Central memory CD8-positive, alpha-beta T cell (primary cell): Measurements from ENCODE around the gene DNAJA2.
"Not testable (repeated sequence)": the region's sequence is repeated elsewhere in the genome, so short reads cannot be mapped to it uniquely, and the experiment has no call there.

Source experiments
- ATAC-seq: fragments of 150-1000 bp; cut with Tn5 transposase; replicated peaks from 2 replicates; pipeline ENCODE4 v1.10.0; 2022; ENCODE audit warnings: mild to moderate bottlenecking, moderate FRiP score, moderate number of reproducible peaks; ENCODE audit not compliant: poor library complexity, severe bottlenecking; ENCODE audit errors: extremely low read depth
- DNase-seq, 2 donors: peaks; one replicate each; pipeline ENCODE4 v3.0.0; 2021; ENCODE audit warnings: low spot score in 2 of 2
- H3K27ac Mint-ChIP-seq: one replicate; pipeline ENCODE4 v1.8.0; 2022; ENCODE audit warnings: low read depth, mild to moderate bottlenecking, moderate library complexity, mixed read lengths
- H3K27me3 Mint-ChIP-seq: one replicate; pipeline ENCODE4 v1.8.0; 2022; ENCODE audit warnings: mixed read lengths
- H3K36me3 Mint-ChIP-seq: one replicate; pipeline ENCODE4 v1.8.0; 2022; ENCODE audit warnings: mild to moderate bottlenecking, moderate library complexity, mixed read lengths; ENCODE audit not compliant: insufficient read depth
- H3K4me1 Mint-ChIP-seq: one replicate; pipeline ENCODE4 v1.8.0; 2022; ENCODE audit warnings: mixed read lengths
- H3K4me3 Mint-ChIP-seq: one replicate; pipeline ENCODE4 v1.8.0; 2022; ENCODE audit warnings: mild to moderate bottlenecking, moderate library complexity, mixed read lengths
- H3K9me3 Mint-ChIP-seq: one replicate; pipeline ENCODE4 v1.8.0; 2022; ENCODE audit warnings: mixed read lengths

Gene DNAJA2

DNA sequence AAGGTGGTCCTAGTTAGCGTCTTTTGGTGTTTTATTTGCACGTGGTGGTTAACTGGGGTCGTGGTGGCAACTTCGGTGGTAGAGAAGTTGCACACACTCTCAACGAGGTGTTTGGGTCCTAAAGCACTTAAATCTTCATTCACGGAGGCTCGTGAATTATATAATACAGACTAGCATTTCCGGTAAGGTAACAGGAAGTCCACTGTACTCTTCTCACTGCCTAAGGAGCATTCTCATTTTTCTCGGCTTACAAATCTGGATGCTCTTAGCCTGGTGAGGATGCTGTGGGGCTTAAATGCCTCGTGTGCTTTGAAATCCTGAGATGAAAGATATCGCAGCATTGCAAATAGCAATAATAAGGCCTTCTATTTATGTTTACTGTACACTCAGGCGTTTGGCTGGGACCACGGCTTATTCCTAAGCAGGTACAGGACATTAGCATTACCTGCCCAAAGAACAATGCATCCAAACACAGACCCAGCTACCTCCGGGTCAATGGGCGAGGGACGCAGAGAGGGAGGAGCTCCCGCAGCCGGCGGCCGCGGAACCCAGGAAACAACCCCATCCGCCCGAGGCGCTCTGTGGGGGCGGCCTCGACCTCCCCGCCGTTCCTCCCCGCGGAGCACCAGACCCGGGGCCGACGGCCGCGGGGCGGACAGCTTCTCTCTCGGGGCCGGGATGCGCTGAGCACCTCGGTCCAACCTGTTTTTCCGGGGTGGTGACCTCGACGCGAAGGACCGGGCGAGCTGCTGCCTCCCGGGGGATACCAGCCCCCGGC lies 856 bp downstream of the DNAJA2 start:
- H3K27ac Mint-ChIP-seq: peak overlapping the region; percentile 99
- no peaks in the 10 kb centered on the region for H3K27me3 Mint-ChIP-seq
- DNase-seq (peak; percentile 20 to 32), ATAC-seq (peak; percentile 50)
- H3K4me1 Mint-ChIP-seq: peaks cover 39% of the 10 kb centered on the region
- peaks cover 51% of the 10 kb centered on the region for H3K36me3 Mint-ChIP-seq
- H3K9me3 Mint-ChIP-seq: no peaks in the 10 kb centered on the region
- peak overlapping the region; percentile 82 for H3K4me3 Mint-ChIP-seq

DNA sequence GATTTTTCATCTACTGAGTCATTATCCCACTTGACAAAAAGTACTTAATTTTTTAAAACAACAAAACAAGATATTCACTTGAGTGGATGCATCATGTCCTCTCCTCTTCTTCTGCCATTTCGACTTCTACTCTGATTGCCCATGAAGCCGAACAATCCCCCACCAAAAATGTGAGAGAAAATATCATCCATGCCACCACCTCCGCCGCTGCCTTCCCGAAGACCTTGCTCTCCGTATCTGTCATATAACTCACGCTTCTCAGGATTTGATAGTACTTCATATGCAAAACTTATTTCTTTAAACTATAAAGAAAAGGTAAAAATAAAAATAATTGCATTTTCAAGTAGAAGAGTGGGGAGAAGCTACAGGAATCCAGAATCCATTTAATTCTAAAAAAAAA lies 2.2 kb downstream of the DNAJA2 start:
- H3K4me3 Mint-ChIP-seq: peak overlapping the region; percentile 35
- H3K36me3 Mint-ChIP-seq: peaks cover 62% of the 10 kb centered on the region
- peak overlapping the region; percentile 59 for H3K27ac Mint-ChIP-seq
- no peaks in the 10 kb centered on the region for H3K9me3 Mint-ChIP-seq
- H3K4me1 Mint-ChIP-seq: peaks cover 46% of the 10 kb centered on the region
- no peak for ATAC-seq
- no peak for DNase-seq
- no peaks in the 10 kb centered on the region for H3K27me3 Mint-ChIP-seq

DNA sequence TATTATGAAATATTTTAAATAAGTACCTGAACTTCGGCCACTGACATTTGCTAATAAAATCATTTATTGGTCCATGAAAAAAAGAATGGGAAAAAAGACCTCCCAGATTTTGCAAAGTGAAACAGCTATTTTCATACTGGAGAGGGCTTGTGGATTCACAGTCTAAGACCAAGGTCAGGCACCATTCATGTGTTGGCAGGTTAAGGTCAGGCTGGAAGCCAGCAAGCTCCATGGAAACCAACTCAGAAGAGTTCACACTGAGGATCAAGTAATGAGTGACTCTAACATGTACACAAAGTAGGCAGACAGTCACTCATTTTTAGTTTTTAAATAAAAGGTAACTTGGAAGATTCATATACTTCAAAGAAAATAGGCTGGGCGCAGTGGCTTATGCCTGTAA lies 3.4 kb downstream of the DNAJA2 start:
- DNase-seq: no peak
- H3K27me3 Mint-ChIP-seq: no peaks in the 10 kb centered on the region
- H3K27ac Mint-ChIP-seq: no peak overlapping the region
- no peak overlapping the region for H3K4me3 Mint-ChIP-seq
- H3K9me3 Mint-ChIP-seq: no peaks in the 10 kb centered on the region
- no peak for ATAC-seq
- peaks cover 41% of the 10 kb centered on the region for H3K4me1 Mint-ChIP-seq
- peaks cover 69% of the 10 kb centered on the region for H3K36me3 Mint-ChIP-seq

DNA sequence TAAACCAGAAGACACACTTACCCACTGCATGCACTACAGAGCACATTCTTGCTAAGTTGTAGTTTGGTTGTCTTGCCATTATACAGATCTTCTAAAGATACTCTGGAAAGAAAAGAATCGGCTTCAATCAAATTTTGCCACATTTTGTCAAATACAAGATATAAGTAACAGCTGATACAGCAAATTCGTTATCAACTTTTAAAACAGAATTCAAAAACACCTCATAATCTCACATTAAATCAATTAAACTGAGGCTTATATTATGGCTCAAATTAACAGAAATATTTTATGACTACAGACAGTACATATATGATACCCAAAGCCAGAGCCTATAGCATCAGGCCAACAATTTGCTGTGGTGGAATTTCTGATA lies 5.4 kb downstream of the DNAJA2 start:
- no peak for ATAC-seq
- no peaks in the 10 kb centered on the region for H3K9me3 Mint-ChIP-seq
- peaks cover 38% of the 10 kb centered on the region for H3K4me1 Mint-ChIP-seq
- H3K36me3 Mint-ChIP-seq: peaks cover 80% of the 10 kb centered on the region
- H3K4me3 Mint-ChIP-seq: no peak overlapping the region
- DNase-seq: no peak
- H3K27ac Mint-ChIP-seq: no peak overlapping the region
- H3K27me3 Mint-ChIP-seq: no peaks in the 10 kb centered on the region

DNA sequence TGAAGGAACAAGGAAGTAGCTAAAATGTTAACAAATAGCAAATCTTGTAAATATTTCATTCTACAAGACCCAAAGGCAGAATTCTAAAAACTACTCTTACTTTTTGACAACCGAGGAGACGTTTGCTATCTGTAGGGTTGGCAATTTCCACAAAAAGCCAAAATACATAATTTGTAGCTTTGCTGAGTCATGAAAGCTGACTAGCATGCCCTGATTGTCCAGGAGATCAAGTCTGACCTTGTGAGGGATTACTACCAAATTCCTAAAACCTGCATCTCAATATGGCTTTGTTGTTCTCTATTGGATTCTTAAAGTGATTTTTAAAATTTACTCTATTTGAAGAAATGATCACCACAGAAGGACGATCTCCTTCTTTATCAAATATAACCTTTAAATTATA lies 10.8 kb downstream of the DNAJA2 start:
- H3K9me3 Mint-ChIP-seq: no peaks in the 10 kb centered on the region
- no peaks in the 10 kb centered on the region for H3K27me3 Mint-ChIP-seq
- peaks cover 88% of the 10 kb centered on the region for H3K36me3 Mint-ChIP-seq
- DNase-seq (no peak), ATAC-seq (no peak)
- H3K4me1 Mint-ChIP-seq: peaks cover 45% of the 10 kb centered on the region
- peak overlapping the region; percentile 72 for H3K27ac Mint-ChIP-seq
- H3K4me3 Mint-ChIP-seq: no peak overlapping the region

DNA sequence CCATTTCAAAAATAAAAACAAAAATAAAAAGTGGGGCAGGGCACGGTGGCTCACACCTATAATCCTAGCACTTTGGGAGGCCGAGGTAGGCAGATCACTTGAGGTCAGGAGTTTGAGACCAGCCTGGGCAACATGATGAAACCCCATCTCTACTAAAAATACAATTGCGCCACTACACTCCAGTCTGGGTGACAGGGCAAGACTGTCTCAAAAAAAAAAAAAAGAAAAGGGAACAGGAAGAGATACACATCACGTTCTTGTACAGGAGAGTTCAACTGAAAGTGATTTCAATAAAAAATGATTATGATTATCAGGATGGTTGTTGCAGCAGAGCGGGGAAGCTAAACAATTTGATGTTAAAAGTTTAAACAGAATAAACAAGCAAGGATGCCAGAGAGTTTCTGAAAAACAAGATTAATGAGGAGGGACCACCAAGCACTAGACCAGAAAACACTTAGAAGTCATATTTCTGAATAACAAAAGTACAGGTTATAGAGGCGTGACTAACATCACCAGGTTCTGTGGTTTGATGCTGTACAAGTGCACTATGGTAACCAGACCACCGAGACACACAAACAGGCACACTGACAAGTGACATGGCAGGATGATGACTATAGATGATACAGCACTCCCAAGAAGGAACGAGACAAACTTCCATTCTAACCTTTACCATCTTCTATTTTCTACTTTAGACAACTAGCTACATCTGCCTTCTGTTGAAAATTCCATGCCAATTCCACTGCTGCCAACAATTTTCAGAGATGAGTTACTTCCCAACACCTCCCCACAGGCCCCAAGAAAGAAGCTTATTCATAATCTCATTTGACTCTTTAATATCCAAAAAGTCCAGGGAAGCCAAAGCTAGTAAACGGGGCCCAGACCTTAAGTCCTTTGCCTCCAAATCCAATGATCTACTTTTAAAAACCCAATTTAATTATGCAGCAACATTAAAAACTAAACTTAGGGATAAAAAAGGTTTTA lies 11.8 kb downstream of the DNAJA2 start:
- H3K27ac Mint-ChIP-seq: peak overlapping the region; percentile 72
- peak overlapping the region; percentile 8 for H3K4me3 Mint-ChIP-seq
- H3K36me3 Mint-ChIP-seq: peaks cover 88% of the 10 kb centered on the region
- DNase-seq (peak in 1 of 2 donors; percentile 21), ATAC-seq (peak; percentile 97)
- no peaks in the 10 kb centered on the region for H3K9me3 Mint-ChIP-seq
- H3K4me1 Mint-ChIP-seq: peaks cover 37% of the 10 kb centered on the region
- no peaks in the 10 kb centered on the region for H3K27me3 Mint-ChIP-seq

DNA sequence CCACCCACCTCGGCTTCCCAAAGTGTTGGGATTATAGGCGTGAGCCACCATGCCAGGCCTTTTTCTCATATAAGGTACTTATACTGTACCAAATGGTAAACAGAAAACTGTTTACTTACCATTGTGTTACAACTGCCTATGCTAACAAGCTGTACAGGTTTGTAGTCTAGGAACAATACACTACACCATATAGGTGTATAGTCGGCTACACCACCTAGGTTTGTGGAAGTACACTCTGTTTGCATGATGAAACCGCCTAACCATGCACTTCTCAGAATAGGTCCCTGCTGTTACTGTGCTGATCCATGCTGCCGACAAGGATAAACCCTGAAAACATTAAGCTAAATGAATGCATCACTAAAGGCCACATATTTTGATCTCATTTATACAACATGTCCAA lies 18.9 kb downstream of the DNAJA2 start:
- no peak for ATAC-seq
- Mint-ChIP-seq H3K27ac (no peak overlapping the region), H3K36me3 (peaks cover 54% of the 10 kb centered on the region)

DNA sequence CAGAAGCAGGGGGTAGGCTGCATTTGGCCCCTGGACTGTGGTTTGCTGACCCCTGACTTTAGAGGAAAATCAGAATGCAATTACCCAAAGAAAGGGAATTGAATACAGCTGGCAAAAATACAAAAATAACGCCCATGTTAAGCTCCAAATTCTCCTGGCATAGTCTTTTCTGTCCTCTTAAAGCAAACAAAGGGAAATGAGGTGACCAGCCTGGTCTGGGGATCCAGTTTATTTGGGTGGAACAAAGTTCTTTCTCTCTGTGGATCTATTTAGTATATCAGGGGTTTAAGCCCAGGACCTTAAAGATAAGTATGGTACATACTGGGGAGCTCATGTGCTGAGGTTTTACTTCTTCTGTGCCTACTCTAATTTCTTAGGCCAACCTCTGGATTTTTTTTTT lies 23.5 kb downstream of the DNAJA2 start:
- Mint-ChIP-seq H3K9me3 (no peaks in the 10 kb centered on the region), H3K36me3 (peaks cover 14% of the 10 kb centered on the region), H3K4me1 (peaks cover 4% of the 10 kb centered on the region), H3K4me3 (no peak overlapping the region), H3K27ac (no peak overlapping the region), H3K27me3 (no peaks in the 10 kb centered on the region)
- DNase-seq (no peak), ATAC-seq (no peak)

More for the DNA sequence above, 18.9 kb downstream of the DNAJA2 start:
- Mint-ChIP-seq H3K4me3 (no peak overlapping the region), H3K27me3 (no peaks in the 10 kb centered on the region), H3K4me1 (peaks cover 3% of the 10 kb centered on the region), H3K9me3 (no peaks in the 10 kb centered on the region)
- DNase-seq: no peak

DNA sequence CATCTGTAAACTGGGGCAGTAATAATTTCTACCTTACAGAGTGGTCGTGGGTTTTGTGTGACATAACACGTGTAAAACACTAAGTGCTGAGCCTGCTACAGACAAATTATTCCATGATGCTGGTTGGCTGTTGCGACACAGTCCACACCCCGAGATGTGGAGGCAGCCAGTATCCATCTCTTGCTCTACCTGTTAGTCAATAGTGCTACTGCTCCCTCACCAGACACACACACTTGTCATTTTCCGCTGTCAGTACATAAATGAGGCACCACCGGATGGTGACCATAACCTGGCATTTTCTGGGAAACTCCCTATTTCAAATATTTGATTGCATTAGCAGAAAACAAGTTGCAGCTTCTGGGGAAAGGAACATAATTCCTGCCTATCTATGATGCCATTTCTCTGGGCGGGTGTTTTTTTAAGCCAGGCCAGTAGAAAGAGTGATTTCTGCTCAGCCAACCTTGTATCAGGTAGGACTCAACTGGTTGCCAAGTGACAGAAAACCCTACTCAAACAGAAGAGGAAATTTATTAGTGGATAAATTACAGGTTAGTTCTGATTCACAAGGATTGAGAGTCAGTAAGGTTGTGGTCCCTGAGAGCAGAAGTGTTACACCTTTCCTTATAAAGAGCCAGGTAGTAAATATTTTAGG lies 24.1 kb downstream of the DNAJA2 start:
- peaks cover 7% of the 10 kb centered on the region for H3K36me3 Mint-ChIP-seq
- DNase-seq (no peak), ATAC-seq (no peak)
- no peak overlapping the region for H3K4me3 Mint-ChIP-seq
- no peak overlapping the region for H3K27ac Mint-ChIP-seq
- no peaks in the 10 kb centered on the region for H3K9me3 Mint-ChIP-seq
- no peaks in the 10 kb centered on the region for H3K27me3 Mint-ChIP-seq
- peaks cover 4% of the 10 kb centered on the region for H3K4me1 Mint-ChIP-seq

DNA sequence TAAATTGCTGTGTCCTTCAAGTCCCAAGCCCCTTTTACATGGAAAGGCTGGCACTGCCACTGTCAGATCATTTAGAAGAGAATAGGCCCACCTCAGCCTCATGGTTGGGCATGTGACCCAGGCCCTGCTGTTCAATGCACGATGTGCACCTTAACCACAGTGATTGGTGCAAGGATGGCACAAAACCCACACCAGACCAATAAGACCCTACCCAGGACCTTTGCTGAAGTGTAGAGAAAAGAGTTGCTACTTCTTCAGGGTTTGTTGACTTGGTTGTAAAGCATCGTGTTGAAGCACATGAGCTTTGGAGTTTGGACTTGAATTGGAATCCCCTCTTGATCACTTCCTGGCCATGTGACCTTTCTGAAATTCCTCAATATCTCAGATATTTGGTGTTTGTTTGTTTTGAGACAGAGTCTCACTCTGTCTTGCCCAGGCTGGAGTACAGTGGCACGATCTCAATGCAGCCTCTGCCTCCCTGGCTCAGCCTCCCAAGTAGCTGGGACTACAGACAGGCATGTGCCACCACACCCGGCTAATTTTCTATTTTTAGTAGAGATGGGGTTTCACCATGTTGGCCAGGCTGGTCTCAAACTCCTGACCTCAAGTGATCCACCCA lies 24.8 kb downstream of the DNAJA2 start:
- Mint-ChIP-seq H3K4me3 (no peak overlapping the region), H3K9me3 (no peaks in the 10 kb centered on the region), H3K27ac (no peak overlapping the region), H3K4me1 (peaks cover 4% of the 10 kb centered on the region), H3K27me3 (no peaks in the 10 kb centered on the region), H3K36me3 (peaks cover 3% of the 10 kb centered on the region)
- no peak for DNase-seq
- ATAC-seq: no peak

DNA sequence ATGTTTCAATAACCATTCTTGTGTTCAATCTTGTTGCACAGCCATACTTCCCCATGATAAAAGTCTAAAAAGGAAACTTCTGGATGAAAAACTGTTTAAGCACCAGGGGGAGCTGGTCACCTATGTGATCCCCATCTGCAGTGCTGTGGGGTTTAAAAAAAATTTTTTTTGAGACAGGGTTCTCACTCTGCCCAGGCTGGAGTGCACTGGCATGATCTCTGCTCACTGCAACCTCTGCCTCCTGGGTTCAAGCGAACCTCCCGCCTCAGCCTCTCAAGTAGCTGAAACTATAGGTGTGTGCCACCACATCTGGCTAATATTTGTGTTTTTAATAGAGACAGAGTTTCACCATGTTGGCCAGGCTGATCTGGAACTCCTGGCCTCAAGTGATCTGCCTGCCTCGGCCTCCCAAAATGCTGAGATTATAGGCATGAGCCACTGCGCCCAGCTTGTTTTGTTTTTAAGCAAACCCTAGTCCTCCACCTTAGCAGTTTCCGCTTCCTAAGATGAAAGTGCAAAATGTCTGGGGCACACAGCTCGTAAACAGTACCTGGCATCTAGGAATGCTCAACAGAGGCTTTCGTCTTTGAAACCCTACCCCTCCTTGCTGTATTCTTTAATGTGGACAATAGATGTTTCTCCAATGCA lies 25.4 kb downstream of the DNAJA2 start:
- H3K36me3 Mint-ChIP-seq: peaks cover 3% of the 10 kb centered on the region
- no peaks in the 10 kb centered on the region for H3K27me3 Mint-ChIP-seq
- peaks cover 4% of the 10 kb centered on the region for H3K4me1 Mint-ChIP-seq
- no peak overlapping the region for H3K27ac Mint-ChIP-seq
- DNase-seq (no peak), ATAC-seq (peak; percentile 62)
- no peak overlapping the region for H3K4me3 Mint-ChIP-seq
- H3K9me3 Mint-ChIP-seq: no peaks in the 10 kb centered on the region

DNA sequence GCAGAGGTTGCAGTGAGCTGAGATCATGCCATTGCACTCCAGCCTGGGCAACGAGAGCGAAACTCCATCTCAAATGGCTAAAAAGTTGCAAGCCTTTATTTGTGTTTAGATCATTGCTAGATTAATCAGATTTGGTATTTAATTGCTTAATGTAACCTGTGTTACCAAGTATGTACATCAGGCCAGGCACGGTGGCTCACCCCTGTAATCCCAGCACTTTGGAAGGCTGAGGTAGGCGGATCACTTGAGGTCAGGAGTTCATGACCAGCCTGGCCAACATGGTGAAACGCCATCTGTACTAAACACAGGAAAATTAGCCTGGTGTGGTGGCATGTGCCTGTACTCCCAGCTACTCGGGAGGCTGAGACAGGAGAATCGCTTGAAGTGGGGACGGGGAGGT lies 28.8 kb downstream of the DNAJA2 start:
- H3K9me3 Mint-ChIP-seq, H3K4me1 Mint-ChIP-seq, H3K4me3 Mint-ChIP-seq, H3K36me3 Mint-ChIP-seq, DNase-seq, H3K27ac Mint-ChIP-seq, ATAC-seq, H3K27me3 Mint-ChIP-seq: not testable (repeated sequence)
